ENCODE results near the gene AGBL4. TPM values are rescaled to one million over a fixed set of nuclear protein-coding genes. Genes with fewer than 3 reads are reported as not detected.

AGBL4 gene
- total RNA-seq, 1 experiment from 2014 or later, result not detected

- Mint-ChIP-seq H3K27ac (ENCODE audit: unreplicated experiment) (no peak overlapping the region), H3K4me1 (ENCODE audit: low read depth, unreplicated experiment) (no peaks in the 10 kb centered on the region), H3K27me3 (ENCODE audit: insufficient read depth, unreplicated experiment) (peaks cover 3% of the 10 kb centered on the region), H3K4me3 (ENCODE audit: unreplicated experiment) (no peak overlapping the region), H3K36me3 (ENCODE audit: insufficient read depth, unreplicated experiment) (no peaks in the 10 kb centered on the region), H3K9me3 (ENCODE audit: unreplicated experiment) (no peaks in the 10 kb centered on the region)
- Histone ChIP-seq H3K4me3 (ENCODE audit: low read depth, low read length) (no peak overlapping the region), H3K9me3 (no peaks in the 10 kb centered on the region), H3K36me3 (ENCODE audit: control insufficient read depth, insufficient read depth, low read length) (no peaks in the 10 kb centered on the region), H3K27me3 (replicated peaks; ENCODE audit: control insufficient read depth, insufficient read depth, low read length) (no peaks in the 10 kb centered on the region), H3K4me1 (0 out of 2 replicates have a peak, but pooled peaks cover 4% of the 10 kb centered on the region)
- TF ChIP-seq, protein P1, sequence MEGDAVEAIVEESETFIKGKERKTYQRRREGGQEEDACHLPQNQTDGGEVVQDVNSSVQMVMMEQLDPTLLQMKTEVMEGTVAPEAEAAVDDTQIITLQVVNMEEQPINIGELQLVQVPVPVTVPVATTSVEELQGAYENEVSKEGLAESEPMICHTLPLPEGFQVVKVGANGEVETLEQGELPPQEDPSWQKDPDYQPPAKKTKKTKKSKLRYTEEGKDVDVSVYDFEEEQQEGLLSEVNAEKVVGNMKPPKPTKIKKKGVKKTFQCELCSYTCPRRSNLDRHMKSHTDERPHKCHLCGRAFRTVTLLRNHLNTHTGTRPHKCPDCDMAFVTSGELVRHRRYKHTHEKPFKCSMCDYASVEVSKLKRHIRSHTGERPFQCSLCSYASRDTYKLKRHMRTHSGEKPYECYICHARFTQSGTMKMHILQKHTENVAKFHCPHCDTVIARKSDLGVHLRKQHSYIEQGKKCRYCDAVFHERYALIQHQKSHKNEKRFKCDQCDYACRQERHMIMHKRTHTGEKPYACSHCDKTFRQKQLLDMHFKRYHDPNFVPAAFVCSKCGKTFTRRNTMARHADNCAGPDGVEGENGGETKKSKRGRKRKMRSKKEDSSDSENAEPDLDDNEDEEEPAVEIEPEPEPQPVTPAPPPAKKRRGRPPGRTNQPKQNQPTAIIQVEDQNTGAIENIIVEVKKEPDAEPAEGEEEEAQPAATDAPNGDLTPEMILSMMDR (IDR thresholded peaks at IDR 0.05; ENCODE audit: insufficient read depth in 1 of 2, low read depth in 1 of 2, low read length in 1 of 2, severe bottlenecking in 1 of 2, unreplicated experiment in 1 of 2), result no peak
- intact Hi-C loops (cut with micrococcal nuclease; ENCODE audit: unreplicated experiment), result no loop called here
- no peak for DNase-seq
- CTCF ChIA-PET, result no interaction called here
- POLR2A ChIA-PET, result no interaction called here
- no TSS peak for BruUV-seq (replicated peaks)
Measured at GRCh38 chr1:48738356-48738755, 1285.4 kb downstream of the AGBL4 start.

GRCh38 chr1:48735796-48736195 lies 1288.0 kb downstream of the AGBL4 start:
- H3K4me3 Mint-ChIP-seq (ENCODE audit: unreplicated experiment), result no peak overlapping the region
- H3K36me3 ChIP-seq (ENCODE audit: control insufficient read depth, insufficient read depth, low read length), result no peaks in the 10 kb centered on the region
- no TSS peak for BruUV-seq (replicated peaks)
- H3K9me3 Mint-ChIP-seq (ENCODE audit: unreplicated experiment), result no peaks in the 10 kb centered on the region
- ChIA-PET CTCF (no interaction called here), POLR2A (no interaction called here)
- no peak for DNase-seq
- peaks cover 3% of the 10 kb centered on the region for H3K27me3 Mint-ChIP-seq (ENCODE audit: insufficient read depth, unreplicated experiment)
- no peaks in the 10 kb centered on the region for H3K36me3 Mint-ChIP-seq (ENCODE audit: insufficient read depth, unreplicated experiment)
- H3K4me1 ChIP-seq, result 0 out of 2 replicates have a peak, but pooled peaks cover 4% of the 10 kb centered on the region
- H3K9me3 ChIP-seq, result no peaks in the 10 kb centered on the region
- TF ChIP-seq, protein P1 (IDR thresholded peaks at IDR 0.05; ENCODE audit: insufficient read depth in 1 of 2, low read depth in 1 of 2, low read length in 1 of 2, severe bottlenecking in 1 of 2, unreplicated experiment in 1 of 2), result no peak
- H3K4me1 Mint-ChIP-seq (ENCODE audit: low read depth, unreplicated experiment), result no peaks in the 10 kb centered on the region
- no peaks in the 10 kb centered on the region for H3K27me3 ChIP-seq (replicated peaks; ENCODE audit: control insufficient read depth, insufficient read depth, low read length)
- H3K4me3 ChIP-seq (ENCODE audit: low read depth, low read length), result no peak overlapping the region
- intact Hi-C loops (cut with micrococcal nuclease; ENCODE audit: unreplicated experiment), result no loop called here
- no peak overlapping the region for H3K27ac Mint-ChIP-seq (ENCODE audit: unreplicated experiment)

GRCh38 chr1:48730164-48730910 lies 1293.4 kb downstream of the AGBL4 start:
- no peaks in the 10 kb centered on the region for H3K4me1 ChIP-seq
- no peaks in the 10 kb centered on the region for H3K9me3 ChIP-seq
- H3K4me3 Mint-ChIP-seq (ENCODE audit: unreplicated experiment), result no peak overlapping the region
- CTCF ChIA-PET, result no interaction called here
- no peak for DNase-seq
- TF ChIP-seq, protein P1 (IDR thresholded peaks at IDR 0.05; ENCODE audit: insufficient read depth in 1 of 2, low read depth in 1 of 2, low read length in 1 of 2, severe bottlenecking in 1 of 2, unreplicated experiment in 1 of 2), result no peak
- BruUV-seq (replicated peaks), result no TSS peak
- H3K9me3 Mint-ChIP-seq (ENCODE audit: unreplicated experiment), result no peaks in the 10 kb centered on the region
- H3K27me3 ChIP-seq (replicated peaks; ENCODE audit: control insufficient read depth, insufficient read depth, low read length), result no peaks in the 10 kb centered on the region
- H3K4me1 Mint-ChIP-seq (ENCODE audit: low read depth, unreplicated experiment), result no peaks in the 10 kb centered on the region
- no peak overlapping the region for H3K4me3 ChIP-seq (ENCODE audit: low read depth, low read length)
- POLR2A ChIA-PET, result no interaction called here
- H3K27me3 Mint-ChIP-seq (ENCODE audit: insufficient read depth, unreplicated experiment), result peaks cover 3% of the 10 kb centered on the region
- intact Hi-C loops (cut with micrococcal nuclease; ENCODE audit: unreplicated experiment), result no loop called here
- no peaks in the 10 kb centered on the region for H3K36me3 Mint-ChIP-seq (ENCODE audit: insufficient read depth, unreplicated experiment)
- H3K36me3 ChIP-seq (ENCODE audit: control insufficient read depth, insufficient read depth, low read length), result no peaks in the 10 kb centered on the region
- no peak overlapping the region for H3K27ac Mint-ChIP-seq (ENCODE audit: unreplicated experiment)
